Parathyroid adenoma (tissue), 2 donors: ENCODE measurements around the gene SUPV3L1.

Source experiments
- H2AFZ ChIP-seq: fragments of 300-600 bp; sonication (generic); one replicate; pipeline ENCODE4 v1.7.0; 2017; ENCODE audit warnings: antibody characterized with exemption, mild to moderate bottlenecking
- H3K27ac ChIP-seq: fragments of 300-600 bp; sonication (generic); one replicate; pipeline ENCODE4 v1.7.0; 2017
- H3K27me3 ChIP-seq: fragments of 300-600 bp; sonication (generic); one replicate; pipeline ENCODE4 v1.7.0; 2017; ENCODE audit warnings: low read length; ENCODE audit not compliant: control insufficient read depth, insufficient read depth
- H3K36me3 ChIP-seq: fragments of 300-600 bp; sonication (generic); one replicate; pipeline ENCODE4 v1.7.0; 2017; ENCODE audit warnings: low read length; ENCODE audit not compliant: control insufficient read depth, insufficient read depth
- H3K4me1 ChIP-seq: fragments of 300-600 bp; sonication (generic); one replicate; pipeline ENCODE4 v1.7.0; 2017; ENCODE audit warnings: control low read depth
- H3K4me2 ChIP-seq: fragments of 300-600 bp; sonication (generic); one replicate; pipeline ENCODE4 v1.7.0; 2017; ENCODE audit warnings: low read length
- H3K4me3 ChIP-seq: fragments of 300-600 bp; sonication (generic); one replicate; pipeline ENCODE4 v1.7.0; 2017; ENCODE audit warnings: low read depth, low read length
- H3K79me2 ChIP-seq: fragments of 300-600 bp; sonication (generic); one replicate; pipeline ENCODE4 v1.7.0; 2017; ENCODE audit warnings: control low read depth
- H3K9ac ChIP-seq: fragments of 300-600 bp; sonication (generic); one replicate; pipeline ENCODE4 v1.7.0; 2017; ENCODE audit warnings: mild to moderate bottlenecking
- H3K9me3 ChIP-seq: fragments of 300-600 bp; sonication (generic); one replicate; pipeline ENCODE4 v1.7.0; 2017; ENCODE audit warnings: low read length; ENCODE audit not compliant: control insufficient read depth
- CTCF ChIP-seq: fragments of 300-600 bp; sonication (generic); IDR thresholded peaks from one replicate; pipeline ENCODE4 v1.7.0; 2017; ENCODE audit warnings: antibody characterized with exemption, mild to moderate bottlenecking
- donor health status: primary hyperparathyroidism.

Gene SUPV3L1

GRCh38 chr10:69230128-69230527, 50.1 kb downstream of the SUPV3L1 start:
- Histone ChIP-seq H3K9me3 (no peaks in the 10 kb centered on the region), H3K9ac (no peak overlapping the region), H3K4me3 (no peak overlapping the region), H3K27me3 (no peaks in the 10 kb centered on the region), H3K27ac (no peak overlapping the region), H3K36me3 (no peaks in the 10 kb centered on the region), H3K79me2 (no peaks in the 10 kb centered on the region), H3K4me2 (no peak overlapping the region), H2AFZ (peak overlapping the region; percentile 17), H3K4me1 (no peaks in the 10 kb centered on the region)
- TF ChIP-seq CTCF, result no peak

GRCh38 chr10:69232252-69232651, 52.2 kb downstream of the SUPV3L1 start:
- no peaks in the 10 kb centered on the region for H3K79me2 ChIP-seq
- no peaks in the 10 kb centered on the region for H3K4me1 ChIP-seq
- no peak overlapping the region for H3K9ac ChIP-seq
- no peak overlapping the region for H2AFZ ChIP-seq
- H3K27ac ChIP-seq, result no peak overlapping the region
- no peak for TF ChIP-seq CTCF
- no peaks in the 10 kb centered on the region for H3K27me3 ChIP-seq
- H3K4me2 ChIP-seq, result no peak overlapping the region
- H3K9me3 ChIP-seq, result no peaks in the 10 kb centered on the region
- H3K4me3 ChIP-seq, result no peak overlapping the region
- no peaks in the 10 kb centered on the region for H3K36me3 ChIP-seq

- H3K79me2 ChIP-seq, result no peaks in the 10 kb centered on the region
- no peak overlapping the region for H2AFZ ChIP-seq
- H3K36me3 ChIP-seq, result no peaks in the 10 kb centered on the region
- H3K27me3 ChIP-seq, result no peaks in the 10 kb centered on the region
- no peak overlapping the region for H3K4me3 ChIP-seq
- no peak overlapping the region for H3K4me2 ChIP-seq
- H3K9me3 ChIP-seq, result no peaks in the 10 kb centered on the region
- no peak overlapping the region for H3K27ac ChIP-seq
- H3K4me1 ChIP-seq, result no peaks in the 10 kb centered on the region
- H3K9ac ChIP-seq, result no peak overlapping the region
- no peak for TF ChIP-seq CTCF
These were observed 52.9 kb downstream of the SUPV3L1 start for GRCh38 chr10:69232736-69233480.

- no peak overlapping the region for H3K27ac ChIP-seq
- no peak for TF ChIP-seq CTCF
- no peak overlapping the region for H3K4me3 ChIP-seq
- H3K4me2 ChIP-seq, result no peak overlapping the region
- no peak overlapping the region for H3K9ac ChIP-seq
- H3K27me3 ChIP-seq, result no peaks in the 10 kb centered on the region
- H3K79me2 ChIP-seq, result no peaks in the 10 kb centered on the region
- no peaks in the 10 kb centered on the region for H3K36me3 ChIP-seq
- H3K9me3 ChIP-seq, result no peaks in the 10 kb centered on the region
- H2AFZ ChIP-seq, result no peak overlapping the region
- H3K4me1 ChIP-seq, result no peaks in the 10 kb centered on the region
These were observed 54.4 kb downstream of the SUPV3L1 start for GRCh38 chr10:69234447-69234846.
